Hair follicular keratinocyte (primary cell): ENCODE data around the gene GNL1. TPM values are rescaled to one million over a fixed set of nuclear protein-coding genes. Genes with fewer than 3 reads are reported as not detected.

Experiments used
- total RNA-seq: library from RNA; depleted of rRNA; stranded (reverse); fragments of >200 nt; gene quantifications from 2 replicates; pipeline ENCODE4 v1.2.3, GENCODE V29; 2015

The GNL1 gene
- total RNA-seq: 39.2 and 43.2 TPM in 2 replicates

DNA sequence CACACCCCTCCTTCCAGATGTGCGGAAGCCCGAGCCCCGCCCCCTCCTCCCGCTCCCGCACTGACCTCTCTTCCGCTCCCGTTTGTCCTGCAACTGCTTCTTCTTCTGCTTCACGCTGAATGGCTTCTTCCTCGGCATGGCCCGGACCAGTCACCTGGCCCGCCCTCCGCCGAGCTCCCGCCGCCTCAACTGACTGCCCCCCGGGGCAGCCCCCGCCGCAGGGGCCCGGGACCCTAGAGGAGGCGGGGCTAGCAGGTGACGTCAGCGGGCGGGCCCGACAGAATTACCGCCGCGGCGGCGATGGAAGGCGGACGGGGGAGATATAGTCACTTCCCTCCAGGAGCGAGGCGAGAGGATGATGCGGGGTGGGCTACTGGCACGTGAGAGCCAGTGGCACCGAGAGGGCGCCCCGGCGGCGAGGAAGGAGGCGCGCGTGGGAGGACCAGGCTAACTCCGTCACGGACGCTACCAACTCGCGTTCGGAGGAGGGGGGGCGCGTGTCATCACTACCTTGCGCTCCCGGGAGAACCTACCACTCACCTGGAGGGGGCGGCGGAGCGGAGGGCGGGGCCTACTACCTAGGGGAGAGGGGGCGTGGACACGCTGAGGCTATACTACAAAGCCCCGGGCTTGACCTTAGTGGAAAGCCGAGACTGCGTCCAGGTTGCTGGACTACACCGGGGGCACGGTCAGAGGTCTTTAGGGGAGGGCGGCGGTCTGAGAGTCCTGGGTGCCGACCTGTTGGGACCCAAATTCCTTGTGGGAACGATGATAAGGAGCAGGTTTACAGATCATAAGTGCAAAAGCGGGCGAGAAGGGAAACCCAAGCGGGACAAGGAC lies at the start of gene GNL1:
Gene GNL1, minus strand, starts transcription at position 424 of the 840 bp plus-strand sequence. Its CDS starts 286 bp downstream, at position 138.

DNA sequence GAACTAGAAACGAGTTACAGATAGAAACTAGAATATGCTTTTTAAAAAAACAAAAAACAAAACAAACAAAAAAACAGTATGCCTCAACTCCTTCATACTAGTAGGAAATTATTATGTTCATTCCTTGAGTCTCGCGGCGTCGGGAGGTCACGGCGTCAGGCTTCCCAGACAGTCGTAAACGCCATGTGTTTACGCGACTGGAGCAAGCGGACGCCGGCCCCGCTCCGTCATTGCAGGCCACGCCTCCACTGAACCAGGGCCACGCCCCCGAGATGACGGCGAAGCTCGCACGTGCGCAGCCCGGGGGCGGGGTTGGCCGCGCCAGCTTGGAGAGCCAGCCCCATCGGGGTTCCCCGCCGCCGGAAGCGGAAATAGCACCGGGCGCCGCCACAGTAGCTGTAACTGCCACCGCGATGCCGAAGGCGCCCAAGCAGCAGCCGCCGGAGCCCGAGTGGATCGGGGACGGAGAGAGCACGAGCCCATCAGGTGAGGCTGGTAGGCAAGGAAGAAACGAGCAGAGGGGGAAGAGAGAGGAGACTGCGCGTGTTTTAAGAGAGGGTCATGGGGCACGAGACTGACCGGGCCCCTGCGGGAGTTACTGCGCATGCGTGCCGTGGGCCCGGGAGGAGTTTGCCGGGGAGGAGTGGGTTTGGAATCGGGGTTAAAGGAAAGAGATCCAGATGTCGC lies 14.9 kb upstream of the GNL1 start, which contains the start of gene ABCF1:
Gene ABCF1, plus strand, starts transcription at position 368 of the 687 bp plus-strand sequence. Its CDS starts 46 bp downstream, at position 414.

GRCh38 chr6:30556906-30557682 lies 805 bp upstream of the GNL1 start, which contains the start of gene PRR3:
PRR3 (plus strand) TSS chr6:30557295; CDS start chr6:30557345, 50 bp downstream.

Other genes with a start within 250 kb of the GNL1 start
- gene TRIM39, start 229.6 kb downstream of the GNL1 start, total RNA-seq: 9.1 and 10.2 TPM in 2 replicates
- gene RPP21, start 211.3 kb downstream of the GNL1 start, total RNA-seq: 66.9 and 75.0 TPM in 2 replicates
- 122 and 194 TPM in 2 replicates for gene HLA-E, start 67.0 kb downstream of the GNL1 start, total RNA-seq
- 2.3 and 4.0 TPM in 2 replicates for gene PRR3, start 806 bp upstream of the GNL1 start, total RNA-seq
- gene ABCF1, start 15.0 kb upstream of the GNL1 start, total RNA-seq: 34.5 and 41.9 TPM in 2 replicates
- gene PPP1R10, start 60.8 kb upstream of the GNL1 start, total RNA-seq: 24.8 and 31.6 TPM in 2 replicates
- gene MRPS18B, start 61.4 kb upstream of the GNL1 start, total RNA-seq: 62.8 and 82.6 TPM in 2 replicates
- gene ATAT1, start 70.4 kb upstream of the GNL1 start, total RNA-seq: 1.6 and 6.2 TPM in 2 replicates
- gene C6orf136, start 90.6 kb upstream of the GNL1 start, total RNA-seq: 6.1 and 10.6 TPM in 2 replicates
- gene DHX16, start 116.5 kb upstream of the GNL1 start, total RNA-seq: 19.4 and 33.6 TPM in 2 replicates
- gene PPP1R18, start 130.2 kb upstream of the GNL1 start, total RNA-seq: 75.3 and 97.1 TPM in 2 replicates
- gene NRM, start 134.5 kb upstream of the GNL1 start, total RNA-seq: 7.4 and 12.4 TPM in 2 replicates
- 9.9 and 17.6 TPM in 2 replicates for gene MDC1, start 160.8 kb upstream of the GNL1 start, total RNA-seq
- 521 and 1,018 TPM in 2 replicates for gene TUBB, start 163.9 kb upstream of the GNL1 start, total RNA-seq
- gene FLOT1, start 186.2 kb upstream of the GNL1 start, total RNA-seq: 26.1 and 35.9 TPM in 2 replicates
- 518 and 821 TPM in 2 replicates for gene IER3, start 188.1 kb upstream of the GNL1 start, total RNA-seq